Measurements from ENCODE around the gene FAM53B.
A peak's percentile ranks its signal among the peaks of the same experiment; 100 is the strongest.

FAM53B gene

GRCh38 chr10:124605856-124606812, 138.0 kb downstream of the FAM53B start:
- no peak for DNase-seq

GRCh38 chr10:124605481-124605855, 138.7 kb downstream of the FAM53B start:
- no peak for DNase-seq

- DNase-seq: no peak
Measured at GRCh38 chr10:124605001-124605370, 139.2 kb downstream of the FAM53B start.

GRCh38 chr10:124604214-124605000, 139.8 kb downstream of the FAM53B start:
- no peak for DNase-seq

- no peak for DNase-seq
Measured at GRCh38 chr10:124603376-124604213, 140.6 kb downstream of the FAM53B start.

GRCh38 chr10:124602646-124603365, 141.4 kb downstream of the FAM53B start:
- no peak for DNase-seq

GRCh38 chr10:124602121-124602561, 142.0 kb downstream of the FAM53B start:
- DNase-seq: no peak

GRCh38 chr10:124601431-124602120, 142.6 kb downstream of the FAM53B start:
- DNase-seq: peak; percentile 81

GRCh38 chr10:124601016-124601415, 143.2 kb downstream of the FAM53B start:
- DNase-seq: no peak

GRCh38 chr10:124600051-124600880, 143.9 kb downstream of the FAM53B start:
- no peak for DNase-seq

GRCh38 chr10:124599588-124600050, 144.6 kb downstream of the FAM53B start:
- no peak for DNase-seq

- no peak for DNase-seq
Measured at GRCh38 chr10:124598773-124599587, 145.2 kb downstream of the FAM53B start.

- no peak for DNase-seq
Measured at GRCh38 chr10:124598196-124598595, 146.0 kb downstream of the FAM53B start.

- no peak for DNase-seq
Measured at GRCh38 chr10:124597846-124598165, 146.4 kb downstream of the FAM53B start.

- no peak for DNase-seq
Measured at GRCh38 chr10:124596962-124597845, 147.0 kb downstream of the FAM53B start.

GRCh38 chr10:124596116-124596785, 147.9 kb downstream of the FAM53B start:
- no peak for DNase-seq

- no peak for DNase-seq
Measured at GRCh38 chr10:124595143-124595883, 148.9 kb downstream of the FAM53B start.

Measured in CD4-positive, alpha-beta T cell treated with Interferon gamma for 1 hour (primary cell).